Activated T-cell treated with anti-CD3 and anti-CD28 coated beads, Interleukin-2, amount 50 U/mL, for 4 hours (primary cell): ENCODE results near the gene ULBP2. TPM values are rescaled to one million over a fixed set of nuclear protein-coding genes. Genes with fewer than 3 reads are reported as not detected.

Experiments
- ATAC-seq, 2 donors: fragments of 200-7000 bp; cut with Tn5 transposase; one replicate each; pipeline ENCODE4 v1.10.0; 2021
- DNase-seq: peaks from one replicate; pipeline ENCODE4 v3.0.0-alpha.2; 2020
- H3K27me3 Mint-ChIP-seq: one replicate; pipeline ENCODE4 v1.8.0; 2021; ENCODE audit warnings: low read depth, mixed read lengths
- H3K36me3 Mint-ChIP-seq: one replicate; pipeline ENCODE4 v1.8.0; 2022; ENCODE audit warnings: mixed read lengths; ENCODE audit not compliant: insufficient read depth
- H3K4me1 Mint-ChIP-seq: one replicate; pipeline ENCODE4 v1.8.0; 2021; ENCODE audit warnings: low read depth, mixed read lengths
- H3K4me3 Mint-ChIP-seq: one replicate; pipeline ENCODE4 v1.8.0; 2021; ENCODE audit warnings: mild to moderate bottlenecking, moderate library complexity, mixed read lengths
- H3K9me3 Mint-ChIP-seq: one replicate; pipeline ENCODE4 v1.8.0; 2021; ENCODE audit warnings: mixed read lengths
- total RNA-seq, 3 donors: library from RNA; stranded (reverse); gene quantifications; one replicate each; pipeline ENCODE4 v1.2.1, GENCODE V29; 2021

The ULBP2 gene
- total RNA-seq, 3 donors from 2014 or later = 0.43 to 0.87 (median 0.51) TPM

DNA sequence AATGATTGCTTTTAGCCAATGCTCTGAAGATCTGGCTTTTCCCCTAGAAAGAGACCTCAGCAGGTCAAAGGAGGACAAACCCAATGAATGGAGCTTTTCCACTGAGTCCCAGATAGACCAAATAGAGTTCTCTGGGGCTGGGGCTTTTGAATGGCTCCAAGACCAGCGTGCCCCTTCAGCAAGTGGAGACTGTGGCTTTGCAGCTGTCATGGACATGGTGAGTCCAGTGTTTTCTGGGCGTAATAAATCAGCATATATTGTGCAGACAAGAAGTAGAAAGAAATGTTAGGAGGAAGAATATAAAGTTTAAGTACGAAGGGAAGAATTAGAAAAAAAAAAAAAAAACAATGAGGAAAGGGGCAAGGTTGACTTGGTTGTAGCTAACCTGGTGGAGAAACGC lies 50.0 kb downstream of the ULBP2 start:
- H3K4me3 Mint-ChIP-seq = no peak overlapping the region
- no peak for DNase-seq
- H3K27me3 Mint-ChIP-seq = peaks cover 89% of the 10 kb centered on the region
- ATAC-seq = no peak
- no peaks in the 10 kb centered on the region for H3K36me3 Mint-ChIP-seq
- peaks cover 27% of the 10 kb centered on the region for H3K4me1 Mint-ChIP-seq
- peaks cover 9% of the 10 kb centered on the region for H3K9me3 Mint-ChIP-seq

DNA sequence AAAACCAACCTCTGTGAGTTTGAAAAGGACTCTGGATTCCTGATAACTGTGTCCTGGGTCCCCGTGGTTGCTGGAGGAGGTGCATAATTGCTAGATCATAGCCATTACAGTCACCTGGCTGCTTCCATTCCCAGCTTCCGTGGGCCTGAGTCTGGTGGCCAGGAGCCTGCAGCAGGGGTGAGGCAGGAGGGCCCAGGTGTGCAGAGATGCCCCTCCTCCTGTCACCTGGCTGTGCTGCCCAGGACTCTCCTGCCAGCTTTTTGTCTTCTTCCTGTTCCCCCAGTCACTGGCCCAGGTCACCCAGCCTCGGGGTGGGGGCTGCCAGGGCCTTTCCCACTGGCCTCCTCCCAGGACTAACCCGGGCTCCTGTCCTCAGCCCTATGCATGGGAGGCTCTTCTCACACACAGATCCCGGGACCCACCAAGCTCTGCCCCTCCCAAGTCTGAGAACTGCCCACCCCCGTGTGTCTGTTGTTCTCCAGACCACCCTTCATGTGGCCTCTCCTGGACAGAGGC lies 53.5 kb downstream of the ULBP2 start:
- Mint-ChIP-seq H3K4me1 (peaks cover 16% of the 10 kb centered on the region), H3K36me3 (no peaks in the 10 kb centered on the region), H3K9me3 (no peaks in the 10 kb centered on the region), H3K27me3 (peaks cover 63% of the 10 kb centered on the region), H3K4me3 (no peak overlapping the region)
- no peak for DNase-seq
- no peak for ATAC-seq

GRCh38 chr6:149995971-149996370 lies 54.2 kb downstream of the ULBP2 start:
- Mint-ChIP-seq H3K4me1 (peaks cover 18% of the 10 kb centered on the region), H3K36me3 (no peaks in the 10 kb centered on the region), H3K9me3 (no peaks in the 10 kb centered on the region), H3K4me3 (no peak overlapping the region), H3K27me3 (peaks cover 59% of the 10 kb centered on the region)
- no peak for ATAC-seq
- DNase-seq = no peak

Other genes starting within 250 kb of the ULBP2 start
- gene LATS1, start 223.9 kb upstream of the ULBP2 start, total RNA-seq = 10 to 100 TPM; 29.7 to 35.5 (median 35.3) TPM
- 10 to 100 TPM; 54.1 to 67.1 (median 62.8) TPM for gene NUP43, start 195.5 kb upstream of the ULBP2 start, total RNA-seq
- gene PCMT1, start 192.3 kb upstream of the ULBP2 start, total RNA-seq = 10 to 100 TPM; 85.0 to 87.4 (median 87.1) TPM
- gene LRP11, start 77.7 kb upstream of the ULBP2 start, total RNA-seq = 1 to 10 TPM; 2.0 to 3.4 (median 3.2) TPM
- not detected for gene RAET1E, start 43.9 kb upstream of the ULBP2 start, total RNA-seq
- not detected for gene RAET1G, start 18.9 kb upstream of the ULBP2 start, total RNA-seq
- gene ULBP1, start 21.9 kb downstream of the ULBP2 start, total RNA-seq = 1 to 10 TPM in 2 of 3 donors, under 1 TPM in 1; 0.83 to 1.3 (median 1.2) TPM
- gene RAET1L, start 83.5 kb downstream of the ULBP2 start, total RNA-seq = not detected
- gene ULBP3, start 127.1 kb downstream of the ULBP2 start, total RNA-seq = 1 to 10 TPM in 1 of 3 donors, under 1 TPM in 2; 0.40 to 1.1 (median 0.63) TPM
- under 1 TPM in 2 of 3 donors, not detected in 1; 0.18 to 0.52 TPM for gene PPP1R14C, start 201.0 kb downstream of the ULBP2 start, total RNA-seq